Esophagus muscularis mucosa (tissue), 4 donors: ENCODE results near the gene RIC8B. TPM values are rescaled to one million over a fixed set of nuclear protein-coding genes. Genes with fewer than 3 reads are reported as not detected.
"Not testable (repeated sequence)": the region's sequence is repeated elsewhere in the genome, so short reads cannot be mapped to it uniquely, and the experiment has no call there.

Source experiments
- DNase-seq: peaks from one replicate; pipeline ENCODE4 v3.0.0-alpha.2; 2017; ENCODE audit errors: extremely low spot score
- H3K27ac ChIP-seq, 4 donors: fragments of 200-600 bp; sonication (generic); replicated peaks in 1 of 4; 1 replicate in 3 of 4; 2 replicates in 1 of 4; pipeline ENCODE4 v1.5.1; 2016 to 2019; ENCODE audit warnings: mild to moderate bottlenecking in 1 of 4
- H3K27me3 ChIP-seq, 4 donors: fragments of 200-600 bp; sonication (generic); one replicate each; pipeline versions ENCODE4 v1.5.1 to v1.6.0; 2016 to 2019
- H3K36me3 ChIP-seq, 4 donors: fragments of 200-600 bp; sonication (generic); one replicate each; pipeline ENCODE4 v1.5.1; 2016 to 2019
- H3K4me1 ChIP-seq, 4 donors: fragments of 200-600 bp; sonication (generic); one replicate each; pipeline ENCODE4 v1.5.1; 2016 to 2019
- H3K4me3 ChIP-seq, 4 donors: fragments of 200-600 bp; sonication (generic); 1 replicate in 2 of 4; 2 replicates in 2 of 4; pipeline ENCODE4 v1.5.1; 2016 to 2019; ENCODE audit warnings: mild to moderate bottlenecking in 4 of 4, moderate library complexity in 1 of 4
- H3K9me3 ChIP-seq, 4 donors: fragments of 200-600 bp; sonication (generic); 1 replicate in 3 of 4; 2 replicates in 1 of 4; pipeline ENCODE4 v1.5.1; 2016 to 2019
- EP300 ChIP-seq: sonication (generic); formaldehyde crosslinking; IDR thresholded peaks from one replicate; pipeline ENCODE4 v1.6.1; 2017; ENCODE audit warnings: antibody characterized with exemption
- POLR2A ChIP-seq: fragments of 450-650 bp; IDR thresholded peaks from one replicate; pipeline ENCODE4 v1.6.1; 2017; ENCODE audit warnings: antibody characterized with exemption, moderate library complexity, mild to moderate bottlenecking, low read depth
- POLR2AphosphoS5 ChIP-seq, 2 donors: sonication (generic); formaldehyde crosslinking; IDR thresholded peaks; one replicate each; pipeline ENCODE4 v1.6.1; 2017; ENCODE audit warnings: antibody characterized with exemption in 2 of 2
- WGBS: methylation state at CpG from one replicate; pipeline ENCODE4 v1.1.5; 2018; 5-methylcytosine and 5-hydroxymethylcytosine counted together
- intact Hi-C: fragments of 100-400 bp; cut with DNase I; formaldehyde crosslinking; loops from one replicate; pipeline ENCODE4 v1.15.1; 2023
- total RNA-seq, 4 donors: library from RNA; depleted of rRNA; stranded (reverse); fragments of >200 nt; gene quantifications; one replicate each; pipeline versions ENCODE4 v1.1.0 to v1.2.1, GENCODE V29; 2016
- TF ChIP-seq, protein P1 (sequence below), 3 experiments: fragments of 200-600 bp in 2 of 3; fragments of 450-650 bp in 1 of 3; sonication (generic) in 2 of 3; IDR thresholded peaks; one replicate each; pipeline ENCODE4 v1.5.1; 2017 to 2019; ENCODE audit warnings: antibody characterized with exemption in 3 of 3, mild to moderate bottlenecking in 2 of 3, moderate library complexity in 1 of 3

RIC8B gene
- total RNA-seq, 4 donors from 2014 or later = 13.8 to 19.1 (median 15.3) TPM

DNA sequence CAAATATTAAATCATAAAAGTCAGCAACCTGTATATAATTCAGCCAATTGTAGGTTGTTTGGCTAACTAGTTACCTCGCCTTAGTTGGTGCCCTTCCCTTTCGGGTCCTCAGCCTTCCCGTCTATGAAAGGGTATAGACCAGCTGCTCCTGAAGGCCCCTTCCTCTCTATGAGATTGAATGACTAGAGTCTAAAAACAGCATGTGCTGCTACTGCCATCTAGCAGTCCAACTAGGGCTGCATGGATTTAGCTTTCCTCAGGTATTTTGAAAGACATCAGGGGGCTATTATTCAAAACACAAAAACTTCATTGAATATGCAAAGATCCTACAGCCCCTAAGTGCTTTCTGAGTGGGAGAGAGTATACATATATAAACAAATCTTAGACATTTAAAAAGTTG, 144.3 kb downstream of the RIC8B start:
- Histone ChIP-seq H3K36me3 (no peaks in the 10 kb centered on the region), H3K9me3 (no peaks in the 10 kb centered on the region), H3K4me3 (no peak overlapping the region), H3K4me1 (no peaks in the 10 kb centered on the region), H3K27me3 (no peaks in the 10 kb centered on the region), H3K27ac (no peak overlapping the region)
- DNase-seq = no peak
- intact Hi-C loops = loop anchor here (1.0 kb wide), 1 partner anchor 532 kb away; no protein-coding TSS in a partner anchor
- whole genome bisulfite sequencing = 19% methylated on average over 3 of the region's 3 CpGs
- TF ChIP-seq, protein P1, sequence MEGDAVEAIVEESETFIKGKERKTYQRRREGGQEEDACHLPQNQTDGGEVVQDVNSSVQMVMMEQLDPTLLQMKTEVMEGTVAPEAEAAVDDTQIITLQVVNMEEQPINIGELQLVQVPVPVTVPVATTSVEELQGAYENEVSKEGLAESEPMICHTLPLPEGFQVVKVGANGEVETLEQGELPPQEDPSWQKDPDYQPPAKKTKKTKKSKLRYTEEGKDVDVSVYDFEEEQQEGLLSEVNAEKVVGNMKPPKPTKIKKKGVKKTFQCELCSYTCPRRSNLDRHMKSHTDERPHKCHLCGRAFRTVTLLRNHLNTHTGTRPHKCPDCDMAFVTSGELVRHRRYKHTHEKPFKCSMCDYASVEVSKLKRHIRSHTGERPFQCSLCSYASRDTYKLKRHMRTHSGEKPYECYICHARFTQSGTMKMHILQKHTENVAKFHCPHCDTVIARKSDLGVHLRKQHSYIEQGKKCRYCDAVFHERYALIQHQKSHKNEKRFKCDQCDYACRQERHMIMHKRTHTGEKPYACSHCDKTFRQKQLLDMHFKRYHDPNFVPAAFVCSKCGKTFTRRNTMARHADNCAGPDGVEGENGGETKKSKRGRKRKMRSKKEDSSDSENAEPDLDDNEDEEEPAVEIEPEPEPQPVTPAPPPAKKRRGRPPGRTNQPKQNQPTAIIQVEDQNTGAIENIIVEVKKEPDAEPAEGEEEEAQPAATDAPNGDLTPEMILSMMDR (IDR thresholded peaks at IDR 0.05) = no peak
- TF ChIP-seq POLR2AphosphoS5 (IDR thresholded peaks at IDR 0.05) = no peak
- no peak for TF ChIP-seq EP300
- TF ChIP-seq POLR2A = no peak

DNA sequence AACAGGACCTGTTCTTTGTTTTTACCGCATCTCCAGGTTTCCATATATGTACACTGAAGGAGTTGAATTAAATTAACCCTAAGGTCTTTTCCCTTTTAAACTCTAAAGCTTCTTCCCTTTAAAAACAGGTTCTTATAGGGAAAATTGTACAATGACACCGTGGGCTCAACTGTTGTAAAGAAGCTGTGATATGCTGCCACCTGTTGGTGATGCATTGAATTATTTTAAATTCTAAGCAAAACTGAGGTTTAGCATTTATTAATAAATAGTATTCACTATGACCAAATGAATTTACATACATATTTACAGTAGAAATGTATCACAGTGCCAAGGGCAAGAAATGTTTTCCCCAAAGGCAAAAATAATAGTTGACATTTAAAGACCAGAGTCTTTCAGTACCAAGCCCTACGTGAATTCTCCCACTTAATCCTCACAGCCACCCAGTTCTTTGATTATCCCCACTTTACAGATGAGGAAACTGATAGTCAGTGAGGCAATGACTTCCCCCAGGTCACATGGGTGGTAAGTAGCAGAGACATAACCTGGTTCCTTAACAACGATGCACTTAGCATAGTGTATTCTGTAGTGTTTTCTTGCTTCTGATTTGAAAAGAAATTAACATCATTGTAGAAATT, 145.5 kb downstream of the RIC8B start:
- Histone ChIP-seq H3K4me1 (no peaks in the 10 kb centered on the region), H3K4me3 (no peak overlapping the region), H3K36me3 (no peaks in the 10 kb centered on the region), H3K27me3 (no peaks in the 10 kb centered on the region), H3K27ac (no peak overlapping the region), H3K9me3 (no peaks in the 10 kb centered on the region)
- intact Hi-C loops = loop anchor here (1.0 kb wide), 1 partner anchor 534 kb away; no protein-coding TSS in a partner anchor
- 44% methylated on average over 4 of the region's 4 CpGs for WGBS
- TF ChIP-seq POLR2AphosphoS5 (IDR thresholded peaks at IDR 0.05) (no peak), EP300 (no peak)
- TF ChIP-seq, protein P1 (IDR thresholded peaks at IDR 0.05) = peak; percentile 74 to 83 (median 79)
- DNase-seq = no peak

- intact Hi-C loops, DNase-seq: not testable (repeated sequence)
Observed at GRCh38 chr12:106921976-106922375, 147.5 kb downstream of the RIC8B start.

GRCh38 chr12:106923594-106923993, 149.1 kb downstream of the RIC8B start:
- H3K27ac ChIP-seq, H3K36me3 ChIP-seq, H3K9me3 ChIP-seq, H3K27me3 ChIP-seq, H3K4me1 ChIP-seq, intact Hi-C loops, H3K4me3 ChIP-seq: not testable (repeated sequence)
- peak; percentile 45 for DNase-seq
- WGBS = 86% methylated on average over 2 of the region's 2 CpGs

More at GRCh38 chr12:106921976-106922375, 147.5 kb downstream of the RIC8B start:
- H3K27me3 ChIP-seq, H3K27ac ChIP-seq, H3K36me3 ChIP-seq, H3K4me3 ChIP-seq, H3K9me3 ChIP-seq, H3K4me1 ChIP-seq: not testable (repeated sequence)
- WGBS = 92% methylated on average over 2 of the region's 2 CpGs

DNA sequence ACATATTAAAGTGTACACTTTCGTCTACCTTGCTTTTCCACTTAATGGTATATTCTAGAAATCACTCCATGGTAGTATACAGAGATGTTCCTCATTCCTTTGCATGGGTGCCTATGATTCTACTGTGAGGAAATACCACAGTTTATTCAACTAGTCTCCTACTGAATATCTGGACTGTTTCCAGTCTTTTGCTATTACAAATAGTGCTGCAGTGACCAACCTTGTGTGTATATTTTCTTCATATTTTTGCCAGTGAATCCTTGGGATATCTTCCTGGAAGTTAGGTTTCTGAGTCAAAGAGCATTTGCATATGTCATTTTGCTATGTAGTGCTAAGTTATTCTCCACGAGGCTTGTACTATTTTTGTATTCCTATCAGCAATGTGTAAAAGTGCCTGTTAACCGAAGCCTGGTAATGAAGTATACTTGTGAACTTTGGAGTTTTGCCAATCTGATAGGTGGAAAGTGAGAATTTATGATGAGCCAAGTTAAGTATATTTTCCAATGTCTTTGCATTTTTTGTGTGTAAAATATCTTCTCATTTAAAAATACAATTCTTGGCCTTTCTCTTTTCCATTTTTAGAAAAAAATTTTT, 149.9 kb downstream of the RIC8B start:
- TF ChIP-seq POLR2AphosphoS5 (IDR thresholded peaks at IDR 0.05) (no peak), EP300 (no peak), POLR2A (no peak)
- TF ChIP-seq, protein P1 (IDR thresholded peaks at IDR 0.05) = no peak
- Histone ChIP-seq H3K27me3 (no peaks in the 10 kb centered on the region), H3K9me3 (no peaks in the 10 kb centered on the region), H3K36me3 (no peaks in the 10 kb centered on the region), H3K4me1 (no peaks in the 10 kb centered on the region), H3K4me3 (no peak overlapping the region), H3K27ac (no peak overlapping the region)
- DNase-seq = no peak
- WGBS = 61% methylated on average over 3 of the region's 3 CpGs
- intact Hi-C loops = no loop called here

DNA sequence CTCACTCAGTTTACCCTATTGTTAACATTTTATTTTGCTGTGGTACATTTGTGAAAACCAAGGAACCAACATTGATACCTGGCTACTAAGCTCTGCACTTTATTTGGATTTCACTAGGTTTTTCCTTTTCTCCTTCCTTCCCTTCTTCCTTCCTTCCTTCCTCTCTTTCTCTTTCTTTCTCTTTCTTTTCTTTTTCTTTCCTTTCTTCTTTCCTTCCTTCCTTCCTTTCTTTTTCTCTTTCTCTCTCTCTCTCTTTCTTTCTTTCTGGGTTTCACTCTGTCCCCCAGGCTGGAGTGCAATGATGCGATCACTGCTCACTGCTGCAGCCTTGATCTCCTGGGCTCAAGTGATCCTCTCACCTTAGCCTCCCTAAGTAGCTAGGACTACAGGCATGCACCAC, 152.2 kb downstream of the RIC8B start:
- TF ChIP-seq POLR2A (no peak), POLR2AphosphoS5 (IDR thresholded peaks at IDR 0.05) (no peak), EP300 (no peak)
- TF ChIP-seq, protein P1 (IDR thresholded peaks at IDR 0.05) = no peak
- H3K4me1 ChIP-seq = no peaks in the 10 kb centered on the region
- WGBS = 95% methylated on average over 1 of the region's 1 CpG
- intact Hi-C loops = no loop called here
- H3K27me3 ChIP-seq = no peaks in the 10 kb centered on the region
- DNase-seq = peak; percentile 10
- H3K9me3 ChIP-seq = no peaks in the 10 kb centered on the region
- no peak overlapping the region for H3K27ac ChIP-seq
- H3K4me3 ChIP-seq = no peak overlapping the region
- no peaks in the 10 kb centered on the region for H3K36me3 ChIP-seq
